Endothelial cell of umbilical vein (primary cell): Measurements from ENCODE around the gene BRK1.

Source experiments
- EZH2 ChIP-seq: IDR thresholded peaks from 2 replicates; pipeline ENCODE4 v1.6.1; 2012; ENCODE audit warnings: borderline replicate concordance, low read depth, mild to moderate bottlenecking, moderate library complexity, low read length, inconsistent platforms; ENCODE audit not compliant: severe bottlenecking
- MYC ChIP-seq: IDR thresholded peaks from one replicate; pipeline ENCODE4 v1.6.1; 2011; ENCODE audit warnings: mild to moderate bottlenecking, low read depth, low read length
- POLR2A ChIP-seq: IDR thresholded peaks from 2 replicates; pipeline ENCODE4 v1.6.1; 2012; ENCODE audit warnings: low read depth, mild to moderate bottlenecking, control low read depth, low read length
- TF ChIP-seq, protein P1 (sequence below), 2 donors: IDR thresholded peaks; 1 replicate in 1 of 2; 2 replicates in 1 of 2; pipeline ENCODE4 v1.5.1; 2011; ENCODE audit warnings: low read length in 2 of 2, mild to moderate bottlenecking in 2 of 2, moderate library complexity in 2 of 2, control low read depth in 1 of 2, inconsistent platforms in 1 of 2, low read depth in 1 of 2; ENCODE audit not compliant: insufficient read depth in 1 of 2; ENCODE audit errors: extremely low read depth in 1 of 2

DNA sequence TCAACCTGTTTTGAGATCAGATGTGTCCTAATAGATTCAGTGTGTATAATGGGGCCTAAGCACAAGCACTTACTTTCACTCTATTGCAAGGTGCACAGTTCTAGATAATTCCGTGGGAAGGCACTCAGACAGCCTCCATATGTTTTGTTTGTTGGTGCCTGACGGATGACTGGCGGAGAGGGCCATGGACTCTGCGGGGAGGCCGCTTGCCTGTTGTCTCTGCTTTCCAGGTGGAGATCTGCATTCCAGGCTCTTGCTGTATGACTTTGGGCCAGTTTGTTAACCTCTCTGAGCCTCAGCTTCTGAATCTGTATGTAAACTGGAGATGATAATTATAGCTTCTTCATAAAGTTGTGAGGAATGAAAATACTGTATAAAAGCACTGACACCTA lies 50.7 kb downstream of the BRK1 start:
- TF ChIP-seq, protein P1, sequence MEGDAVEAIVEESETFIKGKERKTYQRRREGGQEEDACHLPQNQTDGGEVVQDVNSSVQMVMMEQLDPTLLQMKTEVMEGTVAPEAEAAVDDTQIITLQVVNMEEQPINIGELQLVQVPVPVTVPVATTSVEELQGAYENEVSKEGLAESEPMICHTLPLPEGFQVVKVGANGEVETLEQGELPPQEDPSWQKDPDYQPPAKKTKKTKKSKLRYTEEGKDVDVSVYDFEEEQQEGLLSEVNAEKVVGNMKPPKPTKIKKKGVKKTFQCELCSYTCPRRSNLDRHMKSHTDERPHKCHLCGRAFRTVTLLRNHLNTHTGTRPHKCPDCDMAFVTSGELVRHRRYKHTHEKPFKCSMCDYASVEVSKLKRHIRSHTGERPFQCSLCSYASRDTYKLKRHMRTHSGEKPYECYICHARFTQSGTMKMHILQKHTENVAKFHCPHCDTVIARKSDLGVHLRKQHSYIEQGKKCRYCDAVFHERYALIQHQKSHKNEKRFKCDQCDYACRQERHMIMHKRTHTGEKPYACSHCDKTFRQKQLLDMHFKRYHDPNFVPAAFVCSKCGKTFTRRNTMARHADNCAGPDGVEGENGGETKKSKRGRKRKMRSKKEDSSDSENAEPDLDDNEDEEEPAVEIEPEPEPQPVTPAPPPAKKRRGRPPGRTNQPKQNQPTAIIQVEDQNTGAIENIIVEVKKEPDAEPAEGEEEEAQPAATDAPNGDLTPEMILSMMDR (IDR thresholded peaks at IDR 0.05; ENCODE audit: extremely low read depth in 1 of 2, insufficient read depth in 1 of 2, low read depth in 1 of 2, low read length in 2 of 2), result no peak
- TF ChIP-seq EZH2 (no peak), POLR2A (no peak), MYC (no peak)
